K562 (cell line): Measurements from ENCODE around the gene HMCN1. TPM values are rescaled to one million over a fixed set of nuclear protein-coding genes. Genes with fewer than 3 reads are reported as not detected.

Experiments used
- ATAC-seq: fragments of 200-7000 bp; cut with Tn5 transposase; 3 replicates; pipeline ENCODE4 v1.9.1; 2020; ENCODE audit warnings: moderate library complexity
- BruUV-seq: library from RNA; stranded (reverse); fragments of 400-500 nt; replicated peaks from 2 replicates; lab custom pipeline; 2021; lab: Mats Ljungman, UMichigan
- CTCF ChIA-PET: fragments of 300-600 bp; formaldehyde crosslinking; extraction: SDS; loops from one replicate; lab custom pipeline; 2021; ENCODE audit warnings: low intra/inter-chr PET ratio; lab: Yijun Ruan, JAX
- POLR2A ChIA-PET: fragments of 300-600, 350-650 bp; sonication (Branson Sonifier 250); formaldehyde crosslinking; extraction: SDS; loops from one replicate; lab custom pipeline; 2021; ENCODE audit warnings: antibody characterized with exemption, inconsistent platforms; lab: Yijun Ruan, JAX
- DNase-seq, 4 experiments: peaks; one replicate each; pipeline versions ENCODE4 v3.0.0 to v3.0.0-alpha.2; 2011 to 2018; ENCODE audit warnings: low spot score in 3 of 4, mixed read lengths in 3 of 4; ENCODE audit errors: extremely low read depth in 1 of 4
- FAIRE-seq: peaks from 2 replicates; lab custom pipeline; 2011; peaks lifted over from hg19 to GRCh38; lab: Jason Lieb, UNC
- H2AFZ ChIP-seq: 2 replicates; pipeline ENCODE4 v1.6.0; 2011; ENCODE audit warnings: low read depth, low read length, control low read depth, inconsistent platforms
- H3K27ac ChIP-seq: fragments of 200-600 bp; 3 replicates; pipeline ENCODE4 v1.8.0; 2011; ENCODE audit warnings: low read depth, mild to moderate bottlenecking, control low read depth, inconsistent platforms, low read length, moderate library complexity, mixed read lengths; ENCODE audit errors: extremely low read depth
- H3K27me3 ChIP-seq, 2 experiments: fragments of 300-600 bp in 1 of 2; 2 replicates in 1 of 2; 3 replicates in 1 of 2; pipeline versions ENCODE4 v1.6.0 to v1.8.0; 2011; ENCODE audit warnings: inconsistent platforms in 2 of 2, low read length in 2 of 2, mild to moderate bottlenecking in 1 of 2, mixed read lengths in 1 of 2, moderate library complexity in 1 of 2; ENCODE audit not compliant: control insufficient read depth in 2 of 2, insufficient read depth in 2 of 2
- H3K36me3 ChIP-seq: fragments of 300-600 bp; 3 replicates; pipeline ENCODE4 v1.8.0; 2011; ENCODE audit warnings: mild to moderate bottlenecking, low read length, inconsistent platforms; ENCODE audit not compliant: control insufficient read depth, insufficient read depth
- H3K4me1 ChIP-seq, 2 experiments: fragments of 200-600 bp in 1 of 2; replicated peaks in 1 of 2; 2 replicates in 1 of 2; 3 replicates in 1 of 2; pipeline versions ENCODE4 v1.5.1 to v1.8.0; 2011; ENCODE audit warnings: inconsistent platforms in 2 of 2, low read length in 2 of 2, mild to moderate bottlenecking in 1 of 2, mixed read lengths in 1 of 2, moderate library complexity in 1 of 2; ENCODE audit not compliant: control insufficient read depth in 2 of 2, insufficient read depth in 2 of 2
- H3K4me2 ChIP-seq: 2 replicates; pipeline ENCODE4 v1.6.1; 2011; ENCODE audit warnings: low read length, control low read depth, inconsistent platforms, mixed read lengths; ENCODE audit not compliant: insufficient read depth
- H3K4me3 ChIP-seq: fragments of 200-600 bp; sonication (generic), shearing (Covaris generic); 2 replicates; pipeline ENCODE4 v1.5.1; 2016; ENCODE audit warnings: control low read depth, inconsistent platforms
- H3K79me2 ChIP-seq: fragments of 200-600 bp; 3 replicates; pipeline ENCODE4 v1.8.0; 2011; ENCODE audit warnings: low read length, inconsistent platforms; ENCODE audit not compliant: control insufficient read depth, insufficient read depth
- H3K9ac ChIP-seq, 2 experiments: 2 replicates each; pipeline versions ENCODE4 v1.6.0 to v1.6.1; 2011; ENCODE audit warnings: low read depth in 2 of 2, low read length in 2 of 2, control low read depth in 1 of 2, inconsistent platforms in 1 of 2, mild to moderate bottlenecking in 1 of 2, mixed read lengths in 1 of 2; ENCODE audit not compliant: insufficient read depth in 1 of 2
- H3K9me1 ChIP-seq: one replicate; pipeline ENCODE4 v1.6.0; 2011; ENCODE audit warnings: inconsistent platforms, mild to moderate bottlenecking, low read length, moderate library complexity; ENCODE audit not compliant: control insufficient read depth, insufficient read depth
- H3K9me3 ChIP-seq: replicated peaks from 2 replicates; pipeline ENCODE4 v1.5.1; 2011; ENCODE audit warnings: low read depth, low read length, inconsistent platforms; ENCODE audit not compliant: control insufficient read depth, insufficient read depth
- H4K20me1 ChIP-seq: replicated peaks from 2 replicates; pipeline ENCODE4 v1.6.1; 2011; ENCODE audit warnings: low read length, inconsistent platforms, mixed read lengths; ENCODE audit not compliant: control insufficient read depth, insufficient read depth
- ARID4B ChIP-seq: sonication (generic); formaldehyde crosslinking; IDR thresholded peaks from 2 replicates; pipeline ENCODE4 v1.8.0; 2022; ENCODE audit warnings: mild to moderate bottlenecking, missing genetic modification reagents
- DLX4 ChIP-seq: fragments of 250-450 bp; sonication (Bioruptor Pico); IDR thresholded peaks from 2 replicates; pipeline ENCODE4 v1.6.1; 2021; ENCODE audit warnings: mild to moderate bottlenecking
- MEIS2 ChIP-seq: fragments of 450-650 bp; IDR thresholded peaks from 2 replicates; pipeline ENCODE4 v1.6.1; 2014; ENCODE audit warnings: mild to moderate bottlenecking; ENCODE audit not compliant: partially characterized antibody
- RAD51 ChIP-seq: fragments of 450-650 bp; IDR thresholded peaks from 2 replicates; pipeline ENCODE4 v1.7.1; 2016; ENCODE audit warnings: low read depth, mild to moderate bottlenecking, borderline replicate concordance
- ZBTB11 ChIP-seq, 3 experiments: fragments of 200-800 bp in 1 of 3; fragments of 250-450 bp in 1 of 3; fragments of 450-650 bp in 1 of 3; sonication (Bioruptor Pico) in 1 of 3; sonication (Bioruptor generic) in 1 of 3; formaldehyde crosslinking in 1 of 3; IDR thresholded peaks; 2 replicates each; pipeline versions ENCODE4 v1.6.1 to v1.8.0; 2016 to 2022; ENCODE audit warnings: mild to moderate bottlenecking in 2 of 3, missing genetic modification characterization in 2 of 3, missing compliant biosample characterization in 1 of 3, moderate library complexity in 1 of 3
- WGBS: fragments of 100-300 bp; shearing (Covaris generic); methylation state at CpG from one replicate; pipeline ENCODE4 v1.1.6; 2016; ENCODE audit warnings: low coverage, mixed read lengths; ENCODE audit not compliant: insufficient coverage; ENCODE audit errors: missing lambda C conversion rate; 5-methylcytosine and 5-hydroxymethylcytosine counted together
- in situ Hi-C: fragments of 300-500 bp; cut with MboI; formaldehyde crosslinking; loops from 4 replicates; pipeline ENCODE4 v1.15.0; 2018; ENCODE audit warnings: inconsistent platforms, mixed read lengths
- intact Hi-C: fragments of 100-400 bp; cut with micrococcal nuclease; formaldehyde crosslinking; loops from 2 replicates; pipeline ENCODE4 v1.14.2; 2022
- polyA plus RNA-seq, 8 experiments: library from polyadenylated mRNA; depleted of rRNA in 4 of 8; stranded (reverse) in 5 of 8; unstranded in 3 of 8; fragments of >200 nt; fragmentation: Nextera tagmentation in 2 of 8; fragmentation: Illumina TruSeq in 1 of 8; extraction: Ambion mirVana in 2 of 8; extraction: Trizol in 1 of 8; gene quantifications; 2 replicates each; pipeline versions ENCODE4 v1.2.1 to v1.2.3, GENCODE V29; 2011 to 2014; ENCODE audit warnings: inconsistent platforms in 1 of 8, missing spikeins in 1 of 8
- total RNA-seq, 7 experiments: library from RNA; depleted of rRNA in 6 of 7; stranded (reverse); fragments of >200 nt in 6 of 7; fragmentation: Illumina TruSeq in 2 of 7; extraction: Trizol in 2 of 7; gene quantifications; 2 replicates each; pipeline versions ENCODE4 v1.2.1 to v1.2.3, GENCODE V29; 2011 to 2021; ENCODE audit warnings: low replicate concordance in 1 of 7

HMCN1 gene
- total and polyA plus RNA-seq, 9 of the 15 experiments (the other 6 are each of a cell fraction or from before 2014, with no cell fraction given): 0.07 to 0.36 (median 0.21) TPM

- TF ChIP-seq DLX4 (CRISPR knock-in tag) (no peak), RAD51 (no peak), MEIS2 (peak; percentile 26), ARID4B (CRISPR knock-in tag) (no peak)
Measured at GRCh38 chr1:186104459-186104858, 370.3 kb downstream of the HMCN1 start (continued).

DNA sequence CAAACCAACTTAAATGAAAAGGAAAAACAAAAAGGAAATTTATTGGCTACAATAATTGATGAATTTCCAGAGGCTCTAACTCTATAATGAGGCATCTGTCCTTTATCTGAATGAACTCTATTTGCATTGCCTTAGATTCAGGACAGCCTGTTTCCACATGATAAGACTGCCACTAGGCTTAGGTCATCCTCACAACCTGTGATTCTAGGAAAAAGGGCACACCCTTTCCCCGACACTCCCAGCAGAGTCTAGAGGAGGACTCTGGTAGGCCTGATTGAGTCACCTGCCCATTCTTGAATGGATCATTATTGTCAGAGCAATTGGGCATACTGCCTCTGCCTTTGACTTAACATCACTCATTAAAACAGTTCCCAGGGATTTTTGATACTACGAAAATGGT, 378.1 kb downstream of the HMCN1 start:
- ATAC-seq (peak; percentile 100), FAIRE-seq (peak; percentile 96)
- peak in 1 of 3 experiments; percentile 66; a peak in 2 of 6 replicates for TF ChIP-seq ZBTB11 (CRISPR knock-in tag; IDR thresholded peaks at IDR 0.05)

More for the DNA sequence above, 378.1 kb downstream of the HMCN1 start:
- no TSS peak for BruUV-seq
- CTCF ChIA-PET: no interaction called here
- Histone ChIP-seq H3K36me3 (no peaks in the 10 kb centered on the region), H3K4me3 (no peak overlapping the region), H3K9me1 (no peaks in the 10 kb centered on the region), H3K27me3 (no peaks in the 10 kb centered on the region), H3K79me2 (no peaks in the 10 kb centered on the region), H3K9me3 (no peaks in the 10 kb centered on the region), H3K9ac (no peak overlapping the region; a peak in 1 of 4 replicates), H4K20me1 (no peaks in the 10 kb centered on the region), H2AFZ (no peak overlapping the region), H3K4me2 (peak overlapping the region; percentile 27; the same call in 1 of the 2 replicates), H3K27ac (peak overlapping the region; percentile 44; the same call in 2 of the 3 replicates), H3K4me1 (peaks cover 0 to 10% of the 10 kb centered on the region in 2 experiments; a peak in 2 of 5 replicates)
- 0% methylated on average over 2 of the region's 2 CpGs for WGBS
- POLR2A ChIA-PET: no interaction called here
- intact Hi-C loops: loop anchor here (10.0 kb wide), 1 partner anchor 797 kb away; the partner anchor contains the start of gene IVNS1ABP
- peak; percentile 87 to 96 (median 90) for DNase-seq
- in situ Hi-C loops: no loop called here
